Measurements from ENCODE around the gene ELMO1. TPM values are rescaled to one million over a fixed set of nuclear protein-coding genes. Genes with fewer than 3 reads are reported as not detected.

Gene ELMO1
- polyA plus RNA-seq, 1 donor (not counting 4 experiments of a cell fraction or from before 2014, with no cell fraction given): not detected

DNA sequence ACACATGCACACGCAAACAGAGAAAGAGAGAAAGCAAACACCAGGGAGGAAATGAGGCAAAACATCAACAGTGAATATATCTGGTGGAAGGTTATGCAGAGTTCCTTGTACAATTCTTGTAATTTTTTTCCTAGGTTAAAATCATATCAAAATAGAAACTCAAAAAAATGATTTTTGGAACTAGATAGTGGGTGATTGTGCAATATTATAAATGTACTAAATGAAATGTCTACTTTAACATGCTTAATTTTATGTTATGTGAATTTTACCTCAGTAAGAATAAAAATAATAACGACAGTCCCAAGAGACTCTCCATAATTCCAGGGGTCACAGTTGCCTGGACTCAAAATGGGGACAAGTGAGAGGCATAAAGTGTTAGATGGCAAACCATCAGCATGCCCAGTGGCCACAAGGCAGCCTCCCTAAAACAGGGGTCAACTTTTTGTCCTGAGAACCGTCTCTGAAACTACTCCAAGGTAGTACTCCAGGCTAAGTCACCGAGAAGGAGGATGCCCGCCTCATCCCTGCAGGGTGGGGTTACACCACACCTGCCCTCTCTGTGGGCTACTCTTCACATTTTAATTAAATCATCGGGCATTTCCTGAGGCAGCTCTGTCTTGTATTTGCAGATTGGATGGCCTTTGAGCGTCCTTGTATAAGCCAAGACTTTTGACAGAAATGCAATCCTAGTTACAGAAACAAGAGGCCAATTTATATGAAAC, 267.7 kb downstream of the ELMO1 start:
- no peak for TF ChIP-seq CTCF (optimal IDR thresholded peaks at IDR 0.05 in 1 of 3, IDR thresholded peaks at IDR 0.05 in 1 of 3, conservative IDR thresholded peaks at IDR 0.05 in 1 of 3; ENCODE audit: extremely low read depth in 1 of 3, insufficient read depth in 2 of 3, low read length in 3 of 3)
- TF ChIP-seq EZH2 (IDR thresholded peaks at IDR 0.05; ENCODE audit: low read length): no peak
- no peak for FAIRE-seq
- dilution Hi-C loops (cut with MboI; ENCODE audit: extremely low pct_ligation_motif_present, low sequenced_read_pairs): loop anchor here (25.0 kb wide), 1 partner anchor 194 kb away; no protein-coding TSS in a partner anchor

DNA sequence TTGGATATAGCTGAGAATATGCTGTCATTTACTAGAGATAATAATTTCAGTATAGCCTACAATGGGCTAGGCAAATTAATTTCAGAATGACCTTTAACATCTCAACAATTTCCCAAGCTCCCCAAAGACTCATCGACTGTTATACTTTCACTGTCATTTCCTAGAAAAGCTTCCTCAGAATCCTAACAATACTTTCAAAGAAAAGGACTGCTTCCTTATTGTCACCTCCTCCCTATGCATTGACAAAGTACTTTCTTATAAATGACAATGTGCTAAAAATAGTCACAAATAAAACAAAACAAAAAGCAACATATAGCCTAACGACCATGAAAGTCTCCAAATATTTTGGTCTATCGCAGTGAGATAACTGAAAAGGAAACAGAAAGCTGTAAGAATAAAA, 272.6 kb downstream of the ELMO1 start:
- no peaks in the 10 kb centered on the region for H3K27me3 ChIP-seq (ENCODE audit: control insufficient read depth, extremely low read depth, insufficient read depth, low read length)

More for the DNA sequence above, 267.7 kb downstream of the ELMO1 start:
- Histone ChIP-seq H3K9me3 (ENCODE audit: control insufficient read depth, low read depth, low read length) (no peaks in the 10 kb centered on the region), H3K4me3 (ENCODE audit: control insufficient read depth in 2 of 3, extremely low read depth in 1 of 3, insufficient read depth in 2 of 3, low read depth in 1 of 3, low read length in 3 of 3) (no peak overlapping the region), H3K79me2 (ENCODE audit: control insufficient read depth, insufficient read depth, low read length) (no peaks in the 10 kb centered on the region), H3K4me1 (ENCODE audit: control insufficient read depth, extremely low read depth, insufficient read depth, low read length) (peaks cover 4% of the 10 kb centered on the region), H3K27me3 (ENCODE audit: control insufficient read depth, extremely low read depth, insufficient read depth, low read length) (no peaks in the 10 kb centered on the region), H3K4me2 (ENCODE audit: control insufficient read depth, extremely low read depth, insufficient read depth, low read depth, low read length) (no peak overlapping the region), H3K9me1 (ENCODE audit: control insufficient read depth, extremely low read depth, insufficient read depth, low read length) (no peaks in the 10 kb centered on the region), H4K20me1 (ENCODE audit: control insufficient read depth, extremely low read depth, insufficient read depth, low read length) (no peaks in the 10 kb centered on the region), H2AFZ (ENCODE audit: control insufficient read depth, low read length) (no peak overlapping the region), H3K27ac (ENCODE audit: control insufficient read depth, insufficient read depth, low read length) (no peak overlapping the region), H3K9ac (ENCODE audit: control insufficient read depth, extremely low read depth, insufficient read depth, low read length) (no peak overlapping the region), H3K36me3 (ENCODE audit: control insufficient read depth in 2 of 2, extremely low read depth in 1 of 2, insufficient read depth in 2 of 2, low read length in 2 of 2) (no peaks in the 10 kb centered on the region)
- DNase-seq (ENCODE audit: low read depth, low spot score): no peak

More for the DNA sequence above, 272.6 kb downstream of the ELMO1 start:
- H4K20me1 ChIP-seq (ENCODE audit: control insufficient read depth, extremely low read depth, insufficient read depth, low read length): no peaks in the 10 kb centered on the region
- dilution Hi-C loops (cut with MboI; ENCODE audit: extremely low pct_ligation_motif_present, low sequenced_read_pairs): loop anchor here (25.0 kb wide), 1 partner anchor 189 kb away; no protein-coding TSS in a partner anchor
- H3K79me2 ChIP-seq (ENCODE audit: control insufficient read depth, insufficient read depth, low read length): no peaks in the 10 kb centered on the region
- no peak overlapping the region for H2AFZ ChIP-seq (ENCODE audit: control insufficient read depth, low read length)
- DNase-seq (ENCODE audit: low read depth, low spot score) (no peak), FAIRE-seq (no peak)
- no peaks in the 10 kb centered on the region for H3K9me1 ChIP-seq (ENCODE audit: control insufficient read depth, extremely low read depth, insufficient read depth, low read length)
- no peak overlapping the region for H3K9ac ChIP-seq (ENCODE audit: control insufficient read depth, extremely low read depth, insufficient read depth, low read length)
- H3K9me3 ChIP-seq (ENCODE audit: control insufficient read depth, low read depth, low read length): no peaks in the 10 kb centered on the region
- no peaks in the 10 kb centered on the region for H3K4me1 ChIP-seq (ENCODE audit: control insufficient read depth, extremely low read depth, insufficient read depth, low read length)
- no peak overlapping the region for H3K4me2 ChIP-seq (ENCODE audit: control insufficient read depth, extremely low read depth, insufficient read depth, low read depth, low read length)
- H3K36me3 ChIP-seq (ENCODE audit: control insufficient read depth in 2 of 2, extremely low read depth in 1 of 2, insufficient read depth in 2 of 2, low read length in 2 of 2): no peaks in the 10 kb centered on the region
- no peak overlapping the region for H3K27ac ChIP-seq (ENCODE audit: control insufficient read depth, insufficient read depth, low read length)
- no peak overlapping the region for H3K4me3 ChIP-seq (ENCODE audit: control insufficient read depth in 2 of 3, extremely low read depth in 1 of 3, insufficient read depth in 2 of 3, low read depth in 1 of 3, low read length in 3 of 3)
- TF ChIP-seq CTCF (optimal IDR thresholded peaks at IDR 0.05 in 1 of 3, IDR thresholded peaks at IDR 0.05 in 1 of 3, conservative IDR thresholded peaks at IDR 0.05 in 1 of 3; ENCODE audit: extremely low read depth in 1 of 3, insufficient read depth in 2 of 3, low read length in 3 of 3) (no peak), EZH2 (IDR thresholded peaks at IDR 0.05; ENCODE audit: low read length) (no peak)

Measured in keratinocyte (primary cell).